Testis (tissue), 5 donors: ENCODE results near the gene SRRM1. TPM values are rescaled to one million over a fixed set of nuclear protein-coding genes. Genes with fewer than 3 reads are reported as not detected.
A peak's percentile ranks its signal among the peaks of the same experiment; 100 is the strongest.

Experiments used
- DNase-seq: peaks from one replicate; pipeline ENCODE4 v3.0.0-alpha.2; 2019
- H3K27ac ChIP-seq, 2 donors: fragments of 200-600 bp; sonication (generic); one replicate each; pipeline ENCODE4 v1.5.1; 2019
- H3K27me3 ChIP-seq: fragments of 200-600 bp; sonication (generic); one replicate; pipeline ENCODE4 v1.5.1; 2019
- H3K36me3 ChIP-seq: fragments of 200-600 bp; sonication (generic); one replicate; pipeline ENCODE4 v1.5.1; 2017; ENCODE audit warnings: low read depth; ENCODE audit errors: missing control alignments
- H3K4me1 ChIP-seq: fragments of 200-600 bp; sonication (generic); one replicate; pipeline ENCODE4 v1.5.1; 2019
- H3K4me3 ChIP-seq, 2 donors: fragments of 200-600 bp; sonication (generic); one replicate each; pipeline ENCODE4 v1.5.1; 2017 to 2019
- H3K9me3 ChIP-seq: fragments of 200-600 bp; sonication (generic); one replicate; pipeline ENCODE4 v1.5.1; 2017
- CTCF ChIP-seq, 3 experiments: fragments of 450-650 bp in 2 of 3; fragments of 200-600 bp in 1 of 3; sonication (generic) in 1 of 3; IDR thresholded peaks; one replicate each; pipeline ENCODE4 v1.5.1; 2016 to 2019; ENCODE audit warnings: antibody characterized with exemption in 3 of 3, mild to moderate bottlenecking in 2 of 3, moderate library complexity in 1 of 3
- POLR2A ChIP-seq: fragments of 450-650 bp; IDR thresholded peaks from one replicate; pipeline ENCODE4 v1.6.1; 2017; ENCODE audit warnings: antibody characterized with exemption, mild to moderate bottlenecking, moderate library complexity
- WGBS, 2 donors: methylation state at CpG; one replicate each; pipeline ENCODE4 v1.1.5; 2018; 5-methylcytosine and 5-hydroxymethylcytosine counted together
- intact Hi-C: fragments of 100-400 bp; cut with DNase I; formaldehyde crosslinking; loops from one replicate; pipeline ENCODE4 v1.15.1; 2023; ENCODE audit warnings: low total_unique reads
- long read RNA-seq, 2 donors: transcript quantifications; one replicate each; lab custom pipeline, GENCODE V29; 2026
- polyA plus RNA-seq: library from polyadenylated mRNA; stranded (reverse); fragments of 350-450 nt; fragmentation: Illumina TruSeq; extraction: RNeasy Lipid Tissue Mini Kit (QIAGEN cat#74804); gene quantifications from one replicate; pipeline ENCODE4 v1.2.3, GENCODE V29; 2014; ENCODE audit warnings: low read depth, low replicate concordance; ENCODE audit not compliant: insufficient read depth
- total RNA-seq, 2 donors: library from RNA; depleted of rRNA; stranded (reverse); fragments of >200 nt; gene quantifications; one replicate each; pipeline ENCODE4 v1.2.3, GENCODE V29; 2016

The SRRM1 gene
- total RNA-seq (100 to 1,000 TPM; 193 to 235 TPM), polyA plus RNA-seq (91.0 TPM)
- long read RNA-seq, donor 1, partial matches to known transcripts: 46 of 59 reads
- long read RNA-seq, donor 1, other reads (novel, unspliced or antisense): 0 of 59 reads
- long read RNA-seq, donor 2, partial matches to known transcripts: 68 of 74 reads
- long read RNA-seq, donor 2, other reads (novel, unspliced or antisense): 0 of 74 reads

GRCh38 chr1:24642481-24643362 lies at the start of gene SRRM1:
SRRM1 (plus strand) TSS chr1:24643302; CDS start chr1:24643327, 25 bp downstream.
- H3K4me1 ChIP-seq: peaks cover 20% of the 10 kb centered on the region
- peak within 1 kb of the TSS; percentile 95 to 97 for H3K27ac ChIP-seq
- no peaks in the 10 kb centered on the region for H3K9me3 ChIP-seq
- intact Hi-C loops: no loop called here
- no peaks in the 10 kb centered on the region for H3K27me3 ChIP-seq
- WGBS, 2 donors: 0% methylated on average over 10 to 50 of the region's 95 CpGs
- H3K36me3 ChIP-seq: no peaks in the 10 kb centered on the region
- TF ChIP-seq POLR2A (peak; percentile 100), CTCF (IDR thresholded peaks at IDR 0.05) (peak in 1 of 3 experiments; percentile 23)
- H3K4me3 ChIP-seq: peak within 1 kb of the TSS; percentile 97 to 99
- DNase-seq: peak; percentile 100

GRCh38 chr1:24594328-24594598 lies 48.8 kb upstream of the SRRM1 start:
- TF ChIP-seq POLR2A (no peak), CTCF (IDR thresholded peaks at IDR 0.05) (no peak)
- no peaks in the 10 kb centered on the region for H3K36me3 ChIP-seq
- no peak for DNase-seq
- no peaks in the 10 kb centered on the region for H3K9me3 ChIP-seq
- intact Hi-C loops: no loop called here
- no peaks in the 10 kb centered on the region for H3K27me3 ChIP-seq
- H3K4me3 ChIP-seq: no peak overlapping the region
- 63 to 77% methylated on average over 3 of the region's 3 CpGs for WGBS, 2 donors
- no peaks in the 10 kb centered on the region for H3K4me1 ChIP-seq
- H3K27ac ChIP-seq: no peak overlapping the region

- intact Hi-C loops: no loop called here
- H3K27ac ChIP-seq: no peak overlapping the region
- DNase-seq: no peak
- no peaks in the 10 kb centered on the region for H3K36me3 ChIP-seq
- no peaks in the 10 kb centered on the region for H3K27me3 ChIP-seq
- no peaks in the 10 kb centered on the region for H3K9me3 ChIP-seq
- no peak overlapping the region for H3K4me3 ChIP-seq
- 81 to 88% methylated on average over 9 of the region's 9 CpGs for WGBS, 2 donors
- TF ChIP-seq POLR2A: no peak
- TF ChIP-seq CTCF (IDR thresholded peaks at IDR 0.05): no peak
- H3K4me1 ChIP-seq: no peaks in the 10 kb centered on the region
Measured at GRCh38 chr1:24596401-24596880, 46.7 kb upstream of the SRRM1 start.

GRCh38 chr1:24599265-24599664 lies 43.8 kb upstream of the SRRM1 start:
- Histone ChIP-seq H3K4me1 (no peaks in the 10 kb centered on the region), H3K36me3 (no peaks in the 10 kb centered on the region), H3K27me3 (no peaks in the 10 kb centered on the region), H3K27ac (no peak overlapping the region), H3K9me3 (no peaks in the 10 kb centered on the region), H3K4me3 (no peak overlapping the region)
- no peak for DNase-seq
- intact Hi-C loops: no loop called here
- 95 to 100% methylated on average over 3 of the region's 3 CpGs for WGBS, 2 donors
- no peak for TF ChIP-seq CTCF (IDR thresholded peaks at IDR 0.05)
- TF ChIP-seq POLR2A: no peak
